Ishikawa (cell line): ENCODE measurements around the gene APOOL.

Experiments used
- CEBPB ChIP-seq: IDR thresholded peaks from 2 replicates; pipeline ENCODE4 v1.6.1; 2012
- EP300 ChIP-seq: IDR thresholded peaks from 2 replicates; pipeline ENCODE4 v1.6.1; 2012; ENCODE audit warnings: borderline replicate concordance
- FOXM1 ChIP-seq: IDR thresholded peaks from 2 replicates; pipeline ENCODE4 v1.6.1; 2012; ENCODE audit warnings: low read depth, borderline replicate concordance
- TAF1 ChIP-seq: IDR thresholded peaks from 2 replicates; pipeline ENCODE4 v1.6.1; 2012; ENCODE audit warnings: low read depth, mild to moderate bottlenecking
- YY1 ChIP-seq: IDR thresholded peaks from 2 replicates; pipeline ENCODE4 v1.6.1; 2012; ENCODE audit warnings: low read depth
- TF ChIP-seq, protein P1 (sequence below): IDR thresholded peaks from 2 replicates; pipeline ENCODE4 v1.6.1; 2012
- TF ChIP-seq, protein P2 (sequence below): IDR thresholded peaks from 2 replicates; pipeline ENCODE4 v1.6.1; 2012; ENCODE audit warnings: low read depth, mild to moderate bottlenecking
- TF ChIP-seq, protein P3 (sequence below): IDR thresholded peaks from 2 replicates; pipeline ENCODE4 v1.6.1; 2012

DNA sequence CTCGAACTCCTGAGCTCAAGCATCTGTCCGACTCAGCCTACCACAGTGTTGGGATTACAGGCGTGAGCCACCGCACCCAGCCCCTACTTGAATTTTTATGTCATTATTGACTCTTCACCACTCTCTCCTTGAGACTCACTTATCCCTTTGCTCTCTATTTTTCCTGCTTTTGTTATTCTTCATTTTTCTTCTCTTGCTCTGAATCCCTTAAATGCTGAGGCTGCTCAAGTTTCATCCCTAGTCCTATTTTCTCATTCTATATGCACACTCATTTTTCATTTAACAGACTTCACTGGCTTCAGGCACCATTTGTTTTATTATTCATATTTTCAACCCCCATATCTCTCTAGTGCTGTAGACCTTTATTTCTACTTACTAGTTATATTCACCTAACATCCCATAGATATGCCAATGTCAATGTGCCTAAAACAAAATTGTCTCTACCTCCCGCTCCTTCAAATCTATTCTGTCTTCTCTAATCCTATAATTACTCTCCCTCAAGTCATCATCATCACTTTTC is 85.7 kb downstream of the APOOL start:
- TF ChIP-seq YY1 (no peak), CEBPB (no peak), TAF1 (no peak), EP300 (no peak), FOXM1 (no peak)
- TF ChIP-seq, protein P1, sequence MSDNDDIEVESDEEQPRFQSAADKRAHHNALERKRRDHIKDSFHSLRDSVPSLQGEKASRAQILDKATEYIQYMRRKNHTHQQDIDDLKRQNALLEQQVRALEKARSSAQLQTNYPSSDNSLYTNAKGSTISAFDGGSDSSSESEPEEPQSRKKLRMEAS, result no peak
- TF ChIP-seq, protein P2, sequence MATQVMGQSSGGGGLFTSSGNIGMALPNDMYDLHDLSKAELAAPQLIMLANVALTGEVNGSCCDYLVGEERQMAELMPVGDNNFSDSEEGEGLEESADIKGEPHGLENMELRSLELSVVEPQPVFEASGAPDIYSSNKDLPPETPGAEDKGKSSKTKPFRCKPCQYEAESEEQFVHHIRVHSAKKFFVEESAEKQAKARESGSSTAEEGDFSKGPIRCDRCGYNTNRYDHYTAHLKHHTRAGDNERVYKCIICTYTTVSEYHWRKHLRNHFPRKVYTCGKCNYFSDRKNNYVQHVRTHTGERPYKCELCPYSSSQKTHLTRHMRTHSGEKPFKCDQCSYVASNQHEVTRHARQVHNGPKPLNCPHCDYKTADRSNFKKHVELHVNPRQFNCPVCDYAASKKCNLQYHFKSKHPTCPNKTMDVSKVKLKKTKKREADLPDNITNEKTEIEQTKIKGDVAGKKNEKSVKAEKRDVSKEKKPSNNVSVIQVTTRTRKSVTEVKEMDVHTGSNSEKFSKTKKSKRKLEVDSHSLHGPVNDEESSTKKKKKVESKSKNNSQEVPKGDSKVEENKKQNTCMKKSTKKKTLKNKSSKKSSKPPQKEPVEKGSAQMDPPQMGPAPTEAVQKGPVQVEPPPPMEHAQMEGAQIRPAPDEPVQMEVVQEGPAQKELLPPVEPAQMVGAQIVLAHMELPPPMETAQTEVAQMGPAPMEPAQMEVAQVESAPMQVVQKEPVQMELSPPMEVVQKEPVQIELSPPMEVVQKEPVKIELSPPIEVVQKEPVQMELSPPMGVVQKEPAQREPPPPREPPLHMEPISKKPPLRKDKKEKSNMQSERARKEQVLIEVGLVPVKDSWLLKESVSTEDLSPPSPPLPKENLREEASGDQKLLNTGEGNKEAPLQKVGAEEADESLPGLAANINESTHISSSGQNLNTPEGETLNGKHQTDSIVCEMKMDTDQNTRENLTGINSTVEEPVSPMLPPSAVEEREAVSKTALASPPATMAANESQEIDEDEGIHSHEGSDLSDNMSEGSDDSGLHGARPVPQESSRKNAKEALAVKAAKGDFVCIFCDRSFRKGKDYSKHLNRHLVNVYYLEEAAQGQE, result no peak
- TF ChIP-seq, protein P3, sequence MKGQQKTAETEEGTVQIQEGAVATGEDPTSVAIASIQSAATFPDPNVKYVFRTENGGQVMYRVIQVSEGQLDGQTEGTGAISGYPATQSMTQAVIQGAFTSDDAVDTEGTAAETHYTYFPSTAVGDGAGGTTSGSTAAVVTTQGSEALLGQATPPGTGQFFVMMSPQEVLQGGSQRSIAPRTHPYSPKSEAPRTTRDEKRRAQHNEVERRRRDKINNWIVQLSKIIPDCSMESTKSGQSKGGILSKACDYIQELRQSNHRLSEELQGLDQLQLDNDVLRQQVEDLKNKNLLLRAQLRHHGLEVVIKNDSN, result no peak
